ENCODE results near the gene PPP1R12B.

PPP1R12B gene

GRCh38 chr1:202348509-202349205 lies at the start of gene PPP1R12B:
TSS of gene PPP1R12B (plus strand) at chr1:202348699. CDS start at chr1:202348852, 153 bp downstream.
- DNase-seq (ENCODE audit: low spot score), result peak; percentile 97

GRCh38 chr1:202302166-202302565 lies 46.3 kb upstream of the PPP1R12B start:
- DNase-seq (ENCODE audit: low spot score), result no peak

- DNase-seq (ENCODE audit: low spot score), result no peak
These were observed 44.1 kb upstream of the PPP1R12B start for GRCh38 chr1:202304375-202304774.

- no peak for DNase-seq (ENCODE audit: low spot score)
These were observed 43.3 kb upstream of the PPP1R12B start for GRCh38 chr1:202305168-202305567.

GRCh38 chr1:202306535-202307345 lies 41.8 kb upstream of the PPP1R12B start:
- DNase-seq (ENCODE audit: low spot score), result no peak

- no peak for DNase-seq (ENCODE audit: low spot score)
These were observed 38.3 kb upstream of the PPP1R12B start for GRCh38 chr1:202310071-202310725.

- DNase-seq (ENCODE audit: low spot score), result no peak
These were observed 37.8 kb upstream of the PPP1R12B start for GRCh38 chr1:202310746-202311145.

- DNase-seq (ENCODE audit: low spot score), result no peak
These were observed 36.4 kb upstream of the PPP1R12B start for GRCh38 chr1:202311875-202312635.

- peak; percentile 69 for DNase-seq (ENCODE audit: low spot score)
These were observed 32.8 kb upstream of the PPP1R12B start for GRCh38 chr1:202315576-202316168.

- no peak for DNase-seq (ENCODE audit: low spot score)
These were observed 32.3 kb upstream of the PPP1R12B start for GRCh38 chr1:202316186-202316585.

- no peak for DNase-seq (ENCODE audit: low spot score)
These were observed 30.3 kb upstream of the PPP1R12B start for GRCh38 chr1:202317941-202318925.

- DNase-seq (ENCODE audit: low spot score), result no peak
These were observed 29.0 kb upstream of the PPP1R12B start for GRCh38 chr1:202319381-202320080.

GRCh38 chr1:202320081-202320405 lies 28.5 kb upstream of the PPP1R12B start:
- no peak for DNase-seq (ENCODE audit: low spot score)

GRCh38 chr1:202323731-202324130 lies 24.8 kb upstream of the PPP1R12B start:
- no peak for DNase-seq (ENCODE audit: low spot score)

- DNase-seq (ENCODE audit: low spot score), result no peak
These were observed 23.9 kb upstream of the PPP1R12B start for GRCh38 chr1:202324646-202325045.

GRCh38 chr1:202329891-202330290 lies 18.6 kb upstream of the PPP1R12B start:
- DNase-seq (ENCODE audit: low spot score), result no peak

- no peak for DNase-seq (ENCODE audit: low spot score)
These were observed 14.6 kb upstream of the PPP1R12B start for GRCh38 chr1:202333861-202334260.

- peak; percentile 65 for DNase-seq (ENCODE audit: low spot score)
These were observed 4.7 kb upstream of the PPP1R12B start for GRCh38 chr1:202343652-202344349.

GRCh38 chr1:202348005-202348508 lies 442 bp upstream of the PPP1R12B start:
- no peak for DNase-seq (ENCODE audit: low spot score)
